Nephron progenitor cell (in vitro differentiated cells): ENCODE results near the gene STUM.
A peak's percentile ranks its signal among the peaks of the same experiment; 100 is the strongest.
"Not testable (repeated sequence)": the region's sequence is repeated elsewhere in the genome, so short reads cannot be mapped to it uniquely, and the experiment has no call there.

Experiments
- DNase-seq: peaks from one replicate; pipeline ENCODE4 v3.0.0; 2021
- H3K27ac Mint-ChIP-seq: 2 replicates; pipeline ENCODE4 v1.8.0; 2021; ENCODE audit warnings: mild to moderate bottlenecking, moderate library complexity, mixed read lengths
- H3K27me3 Mint-ChIP-seq: 2 replicates; pipeline ENCODE4 v1.8.0; 2021; ENCODE audit warnings: mild to moderate bottlenecking, low read depth, mixed read lengths; ENCODE audit not compliant: poor library complexity
- H3K36me3 Mint-ChIP-seq: 2 replicates; pipeline ENCODE4 v1.8.0; 2021; ENCODE audit warnings: low read depth, mixed read lengths
- H3K4me1 Mint-ChIP-seq: 2 replicates; pipeline ENCODE4 v1.8.0; 2021; ENCODE audit warnings: mixed read lengths
- H3K4me3 Mint-ChIP-seq: 2 replicates; pipeline ENCODE4 v1.8.0; 2021; ENCODE audit warnings: mild to moderate bottlenecking, moderate library complexity, mixed read lengths
- H3K9me3 Mint-ChIP-seq: 2 replicates; pipeline ENCODE4 v1.8.0; 2021; ENCODE audit warnings: mild to moderate bottlenecking, moderate library complexity, mixed read lengths
- TF ChIP-seq, protein P1 (sequence below): fragments of 200-600 bp; sonication (generic); IDR thresholded peaks from 2 replicates; pipeline ENCODE4 v1.5.0; 2021; ENCODE audit warnings: antibody characterized with exemption

The STUM gene, protein sequence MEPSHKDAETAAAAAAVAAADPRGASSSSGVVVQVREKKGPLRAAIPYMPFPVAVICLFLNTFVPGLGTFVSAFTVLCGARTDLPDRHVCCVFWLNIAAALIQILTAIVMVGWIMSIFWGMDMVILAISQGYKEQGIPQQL

DNA sequence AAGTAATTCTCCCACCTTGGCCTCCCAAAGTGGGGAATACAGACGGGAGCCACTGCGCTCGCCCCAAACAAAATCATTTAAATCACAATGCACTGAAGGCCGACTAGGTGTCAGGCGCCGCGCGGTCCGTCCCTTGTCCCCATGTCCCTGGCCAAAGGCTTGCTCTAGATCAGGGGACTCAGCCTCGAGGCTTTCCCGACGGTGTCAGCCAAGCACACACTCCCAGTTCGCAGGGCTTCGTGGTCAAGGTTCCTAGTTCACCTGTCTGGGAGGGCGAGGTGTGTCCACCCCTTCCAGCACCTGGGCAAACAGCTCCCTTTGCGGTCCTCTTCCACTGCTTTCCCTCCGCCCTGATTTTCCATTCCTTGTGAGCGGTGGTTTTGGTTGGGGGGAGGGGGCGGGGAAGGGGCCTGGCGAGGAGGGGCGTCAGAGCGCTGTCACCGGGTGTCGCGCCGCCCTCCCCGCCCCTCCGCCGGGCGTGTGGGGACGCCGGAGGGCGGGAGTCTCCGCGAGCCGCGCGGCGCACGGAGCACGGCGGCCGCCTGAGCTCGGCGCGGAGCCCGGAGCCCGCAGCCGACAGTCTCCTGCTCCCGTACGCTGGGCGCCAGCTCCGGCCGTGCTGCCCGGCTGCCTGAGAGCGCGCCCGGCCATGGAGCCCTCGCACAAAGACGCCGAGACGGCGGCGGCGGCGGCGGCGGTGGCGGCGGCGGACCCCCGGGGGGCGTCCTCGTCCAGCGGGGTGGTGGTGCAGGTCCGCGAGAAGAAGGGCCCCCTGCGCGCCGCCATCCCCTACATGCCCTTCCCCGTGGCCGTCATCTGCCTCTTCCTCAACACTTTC lies at the start of gene STUM:
STUM (plus strand) TSS at position 509 of the 838 bp plus-strand sequence; CDS start at position 650, 141 bp downstream.
- Mint-ChIP-seq H3K4me3 (peak within 1 kb of the TSS; percentile 77), H3K27ac (no peak within 1 kb of the TSS), H3K27me3 (peaks cover 53% of the 10 kb centered on the region), H3K9me3 (no peaks in the 10 kb centered on the region), H3K4me1 (peaks cover 45% of the 10 kb centered on the region), H3K36me3 (no peaks in the 10 kb centered on the region)
- TF ChIP-seq, protein P1, sequence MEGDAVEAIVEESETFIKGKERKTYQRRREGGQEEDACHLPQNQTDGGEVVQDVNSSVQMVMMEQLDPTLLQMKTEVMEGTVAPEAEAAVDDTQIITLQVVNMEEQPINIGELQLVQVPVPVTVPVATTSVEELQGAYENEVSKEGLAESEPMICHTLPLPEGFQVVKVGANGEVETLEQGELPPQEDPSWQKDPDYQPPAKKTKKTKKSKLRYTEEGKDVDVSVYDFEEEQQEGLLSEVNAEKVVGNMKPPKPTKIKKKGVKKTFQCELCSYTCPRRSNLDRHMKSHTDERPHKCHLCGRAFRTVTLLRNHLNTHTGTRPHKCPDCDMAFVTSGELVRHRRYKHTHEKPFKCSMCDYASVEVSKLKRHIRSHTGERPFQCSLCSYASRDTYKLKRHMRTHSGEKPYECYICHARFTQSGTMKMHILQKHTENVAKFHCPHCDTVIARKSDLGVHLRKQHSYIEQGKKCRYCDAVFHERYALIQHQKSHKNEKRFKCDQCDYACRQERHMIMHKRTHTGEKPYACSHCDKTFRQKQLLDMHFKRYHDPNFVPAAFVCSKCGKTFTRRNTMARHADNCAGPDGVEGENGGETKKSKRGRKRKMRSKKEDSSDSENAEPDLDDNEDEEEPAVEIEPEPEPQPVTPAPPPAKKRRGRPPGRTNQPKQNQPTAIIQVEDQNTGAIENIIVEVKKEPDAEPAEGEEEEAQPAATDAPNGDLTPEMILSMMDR = no peak
- peak; percentile 66 for DNase-seq

DNA sequence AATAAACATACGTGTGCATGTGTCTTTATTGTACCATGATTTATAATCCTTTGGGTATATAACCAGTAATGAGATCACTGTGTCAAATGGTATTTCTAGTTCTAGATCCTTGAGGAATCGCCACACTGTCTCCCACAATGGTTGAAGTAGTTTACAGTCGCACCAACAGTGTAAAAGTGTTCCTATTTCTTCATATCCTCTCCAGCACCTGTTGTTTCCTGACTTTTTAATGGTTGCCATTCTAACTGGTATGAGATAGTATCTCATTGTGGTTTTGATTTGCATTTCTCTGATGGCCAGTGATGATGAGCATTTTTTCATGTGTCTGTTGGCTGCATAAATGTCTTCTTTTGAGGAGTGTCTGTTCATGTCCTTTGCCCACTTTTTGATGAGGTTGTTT lies 48.9 kb upstream of the STUM start:
- not testable (repeated sequence) for H3K4me1 Mint-ChIP-seq, DNase-seq, H3K36me3 Mint-ChIP-seq, H3K4me3 Mint-ChIP-seq, H3K27ac Mint-ChIP-seq
- Mint-ChIP-seq H3K27me3 (peaks cover 21% of the 10 kb centered on the region), H3K9me3 (peaks cover 15% of the 10 kb centered on the region)

DNA sequence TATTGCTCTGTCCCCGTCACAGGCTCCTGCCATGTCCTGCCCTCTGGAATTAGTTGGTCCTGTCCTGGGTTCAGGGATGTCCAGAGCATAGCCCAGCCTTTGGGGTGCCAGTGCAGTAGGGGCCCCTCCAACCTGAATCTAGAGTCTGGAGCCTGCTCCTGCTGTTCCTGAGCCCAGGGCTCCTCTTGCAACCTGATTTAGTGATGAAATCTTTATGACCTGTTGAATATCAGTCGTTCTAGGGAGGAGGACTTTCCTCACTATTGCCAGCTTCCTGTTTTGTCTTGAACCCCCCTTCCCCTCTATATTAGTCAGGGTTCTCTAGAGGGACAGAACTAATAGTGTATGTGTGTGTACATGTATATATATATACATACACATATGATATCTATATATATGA lies 42.5 kb upstream of the STUM start:
- Mint-ChIP-seq H3K27ac (peak overlapping the region; percentile 40), H3K4me1 (peaks cover 15% of the 10 kb centered on the region), H3K27me3 (peaks cover 33% of the 10 kb centered on the region), H3K9me3 (peaks cover 12% of the 10 kb centered on the region), H3K4me3 (no peak overlapping the region), H3K36me3 (no peaks in the 10 kb centered on the region)
- DNase-seq = no peak
- TF ChIP-seq, protein P1 = no peak

DNA sequence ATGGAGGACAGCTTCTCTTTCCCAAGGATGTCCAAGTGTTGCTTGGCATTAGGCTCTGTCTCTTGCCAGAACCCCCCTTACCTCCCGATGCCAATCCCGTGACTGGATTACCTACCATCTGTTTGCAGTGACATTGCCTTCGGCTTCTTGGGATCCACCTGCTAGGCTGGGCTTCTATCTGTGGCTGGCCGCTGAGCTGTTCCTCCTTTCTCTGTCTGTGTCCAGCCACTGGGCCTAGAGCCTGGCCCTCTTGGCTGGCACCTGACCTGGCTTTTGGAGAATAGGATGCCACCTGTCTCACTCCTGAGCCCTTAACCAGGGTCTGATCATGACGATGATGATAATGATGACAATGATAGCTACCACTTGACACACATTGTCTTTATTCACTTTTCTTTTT lies 41.6 kb upstream of the STUM start:
- Mint-ChIP-seq H3K36me3 (no peaks in the 10 kb centered on the region), H3K27ac (no peak overlapping the region), H3K4me1 (peaks cover 15% of the 10 kb centered on the region), H3K9me3 (peaks cover 9% of the 10 kb centered on the region), H3K27me3 (peaks cover 33% of the 10 kb centered on the region), H3K4me3 (no peak overlapping the region)
- no peak for DNase-seq
- TF ChIP-seq, protein P1 = no peak

DNA sequence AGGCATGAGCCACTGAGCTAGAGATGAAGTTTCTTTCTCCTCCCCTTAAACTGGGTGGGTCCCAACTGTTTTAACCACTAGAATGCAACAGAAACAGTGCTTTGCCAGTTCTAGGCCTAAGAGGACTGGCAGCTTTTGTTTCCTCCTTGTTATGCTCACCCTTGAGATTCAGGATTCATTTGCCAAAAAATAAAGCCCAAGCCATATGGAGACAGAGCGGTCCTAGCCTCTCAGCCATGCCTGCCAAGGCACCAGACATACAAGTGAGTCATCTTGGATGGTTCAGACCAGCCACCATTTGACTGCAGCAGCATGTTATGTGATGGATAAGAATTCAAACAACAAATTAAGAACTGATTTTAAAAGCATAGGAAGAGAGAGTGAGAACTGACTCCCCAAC lies 38.1 kb upstream of the STUM start:
- Mint-ChIP-seq H3K27me3 (peaks cover 22% of the 10 kb centered on the region), H3K4me3 (no peak overlapping the region), H3K4me1 (peaks cover 7% of the 10 kb centered on the region), H3K36me3 (no peaks in the 10 kb centered on the region), H3K27ac (no peak overlapping the region), H3K9me3 (peaks cover 3% of the 10 kb centered on the region)
- TF ChIP-seq, protein P1 = no peak
- DNase-seq = no peak

DNA sequence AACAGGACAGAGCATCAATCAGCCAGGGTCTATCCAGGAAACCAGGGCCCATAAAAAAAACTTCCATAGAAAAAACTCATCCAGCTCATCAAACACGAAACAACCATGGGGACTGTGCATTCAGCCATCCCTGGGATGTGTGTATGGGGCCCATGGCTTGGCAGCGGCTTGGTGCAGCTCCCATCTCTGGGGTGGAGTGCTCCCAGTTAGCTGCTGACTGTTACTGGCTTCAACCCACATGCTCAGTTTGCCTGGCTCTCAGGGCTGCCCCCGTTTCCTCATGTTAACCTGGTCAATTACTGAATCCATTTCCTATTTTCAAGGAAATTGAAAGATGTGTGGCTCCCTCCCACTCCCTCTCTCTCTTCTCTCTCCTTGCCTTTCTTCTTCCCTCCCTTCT lies 37.3 kb upstream of the STUM start:
- Mint-ChIP-seq H3K27ac (no peak overlapping the region), H3K9me3 (peaks cover 3% of the 10 kb centered on the region), H3K4me1 (no peaks in the 10 kb centered on the region), H3K36me3 (no peaks in the 10 kb centered on the region), H3K27me3 (peaks cover 25% of the 10 kb centered on the region), H3K4me3 (no peak overlapping the region)
- TF ChIP-seq, protein P1 = no peak
- no peak for DNase-seq
